SK-N-SH treated with all-trans-retinoic acid at 6 μM for 48 hours (cell line): ENCODE results near the gene WDR76.
A peak's percentile ranks its signal among the peaks of the same experiment; 100 is the strongest.

Experiments
- ATAC-seq: fragments of 200-7000 bp; cut with Tn5 transposase; 3 replicates; pipeline ENCODE4 v1.9.1; 2020; ENCODE audit warnings: mild to moderate bottlenecking, moderate library complexity
- ARNTL ChIP-seq: fragments of 450-650 bp; formaldehyde crosslinking; IDR thresholded peaks from 2 replicates; pipeline ENCODE4 v1.5.0; 2020; ENCODE audit warnings: low read depth, mild to moderate bottlenecking, moderate library complexity, borderline replicate concordance
- BACH2 ChIP-seq: fragments of 250-450 bp; sonication (Bioruptor Pico); IDR thresholded peaks from 2 replicates; pipeline ENCODE4 v1.9.0; 2021; ENCODE audit warnings: mild to moderate bottlenecking, borderline replicate concordance
- CREB5 ChIP-seq: fragments of 250-450 bp; sonication (Bioruptor Pico); IDR thresholded peaks from 2 replicates; pipeline ENCODE4 v1.5.1; 2020; ENCODE audit warnings: low read depth, mild to moderate bottlenecking, moderate library complexity
- CSDC2 ChIP-seq: fragments of 250-450 bp; sonication (Bioruptor Pico); IDR thresholded peaks from 2 replicates; pipeline ENCODE4 v1.5.0; 2020; ENCODE audit warnings: mild to moderate bottlenecking, moderate library complexity
- CSRNP3 ChIP-seq: fragments of 250-450 bp; sonication (Bioruptor Pico); IDR thresholded peaks from 2 replicates; pipeline ENCODE4 v1.5.1; 2021; ENCODE audit warnings: mild to moderate bottlenecking, moderate library complexity
- ESRRG ChIP-seq: fragments of 250-450 bp; sonication (Bioruptor Pico); IDR thresholded peaks from 2 replicates; pipeline ENCODE4 v1.6.1; 2021; ENCODE audit warnings: mild to moderate bottlenecking
- GLIS3 ChIP-seq: fragments of 250-450 bp; sonication (Bioruptor Pico); IDR thresholded peaks from 2 replicates; pipeline ENCODE4 v1.5.0; 2020; ENCODE audit warnings: mild to moderate bottlenecking, moderate library complexity
- OSR1 ChIP-seq: fragments of 250-450 bp; sonication (Bioruptor Pico); IDR thresholded peaks from 2 replicates; pipeline ENCODE4 v1.8.0; 2022; ENCODE audit warnings: moderate library complexity, mild to moderate bottlenecking, inconsistent platforms
- PATZ1 ChIP-seq: fragments of 250-450 bp; sonication (Bioruptor Pico); IDR thresholded peaks from 2 replicates; pipeline ENCODE4 v1.8.0; 2020; ENCODE audit warnings: mild to moderate bottlenecking, moderate library complexity, borderline replicate concordance
- POU6F1 ChIP-seq: fragments of 250-450 bp; sonication (Bioruptor Pico); IDR thresholded peaks from 2 replicates; pipeline ENCODE4 v1.8.0; 2021; ENCODE audit warnings: low read depth, mild to moderate bottlenecking, moderate library complexity, borderline replicate concordance
- PPARA ChIP-seq: fragments of 250-450 bp; sonication (Bioruptor Pico); IDR thresholded peaks from 2 replicates; pipeline ENCODE4 v1.5.0; 2020; ENCODE audit warnings: mild to moderate bottlenecking, borderline replicate concordance
- RARB ChIP-seq: fragments of 250-450 bp; sonication (Bioruptor Pico); IDR thresholded peaks from 2 replicates; pipeline ENCODE4 v1.8.0; 2021; ENCODE audit warnings: mild to moderate bottlenecking, moderate library complexity
- SNAI2 ChIP-seq: fragments of 250-450 bp; sonication (Bioruptor Pico); IDR thresholded peaks from 2 replicates; pipeline ENCODE4 v1.5.0; 2020; ENCODE audit warnings: mild to moderate bottlenecking, moderate library complexity
- TCF4 ChIP-seq: fragments of 250-450 bp; sonication (Bioruptor Pico); IDR thresholded peaks from 2 replicates; pipeline ENCODE4 v1.8.0; 2021; ENCODE audit warnings: mild to moderate bottlenecking, moderate library complexity, borderline replicate concordance
- TOX ChIP-seq: fragments of 250-450 bp; sonication (Bioruptor Pico); IDR thresholded peaks from 2 replicates; pipeline ENCODE4 v1.8.0; 2021; ENCODE audit warnings: mild to moderate bottlenecking, moderate library complexity, borderline replicate concordance
- ZC3H10 ChIP-seq: fragments of 250-450 bp; sonication (Bioruptor Pico); IDR thresholded peaks from 2 replicates; pipeline ENCODE4 v1.5.1; 2021; ENCODE audit warnings: mild to moderate bottlenecking, moderate library complexity
- ZFP3 ChIP-seq: fragments of 250-450 bp; sonication (Bioruptor Pico); IDR thresholded peaks from 2 replicates; pipeline ENCODE4 v1.5.0; 2020; ENCODE audit warnings: mild to moderate bottlenecking, moderate library complexity
- ZFP30 ChIP-seq: fragments of 450-650 bp; formaldehyde crosslinking; IDR thresholded peaks from 2 replicates; pipeline ENCODE4 v1.5.0; 2022; ENCODE audit warnings: mild to moderate bottlenecking, moderate library complexity
- ZNF565 ChIP-seq: fragments of 450-650 bp; formaldehyde crosslinking; conservative IDR thresholded peaks from 2 replicates; pipeline ENCODE4 v1.5.0; 2020; ENCODE audit warnings: low read depth, mild to moderate bottlenecking, moderate library complexity
- ZNF70 ChIP-seq: fragments of 450-650 bp; formaldehyde crosslinking; IDR thresholded peaks from 2 replicates; pipeline ENCODE4 v1.5.0; 2020; ENCODE audit warnings: mild to moderate bottlenecking, moderate library complexity
- ZNF8 ChIP-seq: fragments of 450-650 bp; formaldehyde crosslinking; IDR thresholded peaks from 2 replicates; pipeline ENCODE4 v1.5.0; 2020; ENCODE audit warnings: mild to moderate bottlenecking, moderate library complexity

Gene WDR76

GRCh38 chr15:43899928-43900327 lies 73.1 kb downstream of the WDR76 start (continued):
- TF ChIP-seq ZFP30 (CRISPR knock-in tag), result no peak
- TF ChIP-seq POU6F1 (CRISPR knock-in tag), result no peak
- no peak for TF ChIP-seq ESRRG (CRISPR knock-in tag)
- no peak for TF ChIP-seq SNAI2 (CRISPR knock-in tag)
- TF ChIP-seq OSR1 (CRISPR knock-in tag), result no peak
- TF ChIP-seq PPARA (CRISPR knock-in tag), result no peak
- no peak for TF ChIP-seq BACH2

- TF ChIP-seq SNAI2 (CRISPR knock-in tag) (no peak), ZFP3 (CRISPR knock-in tag) (no peak), BACH2 (no peak), ARNTL (CRISPR knock-in tag) (no peak), POU6F1 (CRISPR knock-in tag) (no peak), TCF4 (CRISPR knock-in tag) (no peak), OSR1 (CRISPR knock-in tag) (no peak), CREB5 (CRISPR knock-in tag) (no peak), PPARA (CRISPR knock-in tag) (no peak), ZNF8 (CRISPR knock-in tag) (no peak)
- ATAC-seq, result no peak
Measured at GRCh38 chr15:43900996-43901395, 74.2 kb downstream of the WDR76 start.

- no peak for ATAC-seq
- no peak for TF ChIP-seq CSRNP3
- TF ChIP-seq RARB, result no peak
- TF ChIP-seq CREB5 (CRISPR knock-in tag), result no peak
- TF ChIP-seq ZFP30 (CRISPR knock-in tag), result no peak
- TF ChIP-seq TOX (CRISPR knock-in tag), result no peak
- TF ChIP-seq BACH2, result no peak
- no peak for TF ChIP-seq ZNF70 (CRISPR knock-in tag)
- TF ChIP-seq PPARA (CRISPR knock-in tag), result no peak
- no peak for TF ChIP-seq ESRRG (CRISPR knock-in tag)
- TF ChIP-seq ZNF8 (CRISPR knock-in tag), result no peak
- no peak for TF ChIP-seq ARNTL (CRISPR knock-in tag)
- no peak for TF ChIP-seq POU6F1 (CRISPR knock-in tag)
- no peak for TF ChIP-seq ZC3H10 (CRISPR knock-in tag)
- no peak for TF ChIP-seq SNAI2 (CRISPR knock-in tag)
Measured at GRCh38 chr15:43901495-43901894, 74.7 kb downstream of the WDR76 start.

GRCh38 chr15:43903864-43904290 lies 77.1 kb downstream of the WDR76 start:
- ATAC-seq, result peak; percentile 91

More at GRCh38 chr15:43903864-43904290, 77.1 kb downstream of the WDR76 start:
- TF ChIP-seq ZFP30 (CRISPR knock-in tag) (no peak), PATZ1 (CRISPR knock-in tag) (no peak), PPARA (CRISPR knock-in tag) (no peak), CSDC2 (CRISPR knock-in tag) (no peak), ZNF565 (CRISPR knock-in tag) (no peak), BACH2 (no peak), TCF4 (CRISPR knock-in tag) (no peak), ZNF70 (CRISPR knock-in tag) (no peak), ESRRG (CRISPR knock-in tag) (no peak), SNAI2 (CRISPR knock-in tag) (no peak), GLIS3 (CRISPR knock-in tag) (no peak), RARB (no peak)
